Spleen (tissue), 7 donors: Measurements from ENCODE around the gene NGFR.

Experiments
- CTCF ChIP-seq, 11 experiments: fragments of 200-600 bp in 7 of 11; fragments of 450-650 bp in 4 of 11; sonication (generic) in 4 of 11; IDR thresholded peaks in 8 of 11; conservative IDR thresholded peaks in 3 of 11; 1 replicate in 7 of 11; 2 replicates in 4 of 11; pipeline versions ENCODE4 v1.4.0 to v1.8.0; 2016 to 2021; ENCODE audit warnings: antibody characterized with exemption in 11 of 11, inconsistent platforms in 4 of 11, mild to moderate bottlenecking in 1 of 11
- POLR2A ChIP-seq, 3 donors: fragments of 450-650 bp; IDR thresholded peaks; one replicate each; pipeline ENCODE4 v1.5.1; 2017; ENCODE audit warnings: antibody characterized with exemption in 3 of 3, mild to moderate bottlenecking in 1 of 3
- donor health status: DM: no; HTN: no; CAD: no; lungs with moderate emphysema.
- donor health status: DM: no; HTN: no; CAD: no.
- donor health status: DM: no; HTN: no; CAD: no.

- TF ChIP-seq CTCF (IDR thresholded peaks at IDR 0.05 in 8 of 11, conservative IDR thresholded peaks at IDR 0.05 in 3 of 11) (no peak), POLR2A (IDR thresholded peaks at IDR 0.05) (no peak)
Measured at GRCh38 chr17:49554694-49555494, 59.8 kb downstream of the NGFR start.
